ENCODE results near the gene KCNG2. TPM values are rescaled to one million over a fixed set of nuclear protein-coding genes. Genes with fewer than 3 reads are reported as not detected.
"Not testable (repeated sequence)": the region's sequence is repeated elsewhere in the genome, so short reads cannot be mapped to it uniquely, and the experiment has no call there.

KCNG2 gene
- not detected in 2 replicates for total RNA-seq (2014; rRNA removed; shearing (Covaris generic))

GRCh38 chr18:79797518-79798345, at the start of gene KCNG2:
Gene KCNG2, plus strand, starts transcription at chr18:79797938. Its CDS starts 65,730 bp downstream, at chr18:79863668.
- Histone ChIP-seq H3K4me3 (no peak within 1 kb of the TSS), H3K27ac (no peak within 1 kb of the TSS)
- no peak for DNase-seq

GRCh38 chr18:79748321-79749180, 49.2 kb upstream of the KCNG2 start:
- no peaks in the 10 kb centered on the region for H3K4me1 ChIP-seq
- H3K9me3 ChIP-seq (replicated peaks): no peaks in the 10 kb centered on the region
- H3K27me3 ChIP-seq: no peaks in the 10 kb centered on the region
- H3K4me3 ChIP-seq: no peak overlapping the region
- H3K36me3 ChIP-seq: no peaks in the 10 kb centered on the region
- no peak overlapping the region for H3K27ac ChIP-seq
- no peak for DNase-seq

More at GRCh38 chr18:79797518-79798345, at the start of gene KCNG2:
- Histone ChIP-seq H3K36me3 (no peaks in the 10 kb centered on the region), H3K4me1 (no peaks in the 10 kb centered on the region), H3K27me3 (no peaks in the 10 kb centered on the region), H3K9me3 (replicated peaks) (no peaks in the 10 kb centered on the region)

GRCh38 chr18:79749251-79750191, 48.2 kb upstream of the KCNG2 start:
- no peak for DNase-seq
- H3K4me3 ChIP-seq: no peak overlapping the region
- H3K27ac ChIP-seq: no peak overlapping the region
- no peaks in the 10 kb centered on the region for H3K36me3 ChIP-seq
- no peaks in the 10 kb centered on the region for H3K9me3 ChIP-seq (replicated peaks)
- no peaks in the 10 kb centered on the region for H3K27me3 ChIP-seq
- H3K4me1 ChIP-seq: no peaks in the 10 kb centered on the region

GRCh38 chr18:79750980-79751571, 46.7 kb upstream of the KCNG2 start:
- no peak overlapping the region for H3K27ac ChIP-seq
- no peaks in the 10 kb centered on the region for H3K9me3 ChIP-seq (replicated peaks)
- no peak for DNase-seq
- H3K27me3 ChIP-seq: no peaks in the 10 kb centered on the region
- no peak overlapping the region for H3K4me3 ChIP-seq
- no peaks in the 10 kb centered on the region for H3K4me1 ChIP-seq
- H3K36me3 ChIP-seq: no peaks in the 10 kb centered on the region

- not testable (repeated sequence) for H3K4me3 ChIP-seq, H3K27me3 ChIP-seq
Measured at GRCh38 chr18:79751918-79752578, 45.7 kb upstream of the KCNG2 start.

GRCh38 chr18:79752946-79753345, 44.8 kb upstream of the KCNG2 start:
- H3K4me3 ChIP-seq; H3K4me1 ChIP-seq; H3K27me3 ChIP-seq; H3K36me3 ChIP-seq; H3K27ac ChIP-seq; DNase-seq; H3K9me3 ChIP-seq (replicated peaks): not testable (repeated sequence)

More at GRCh38 chr18:79751918-79752578, 45.7 kb upstream of the KCNG2 start:
- H3K27ac ChIP-seq; DNase-seq; H3K9me3 ChIP-seq (replicated peaks); H3K36me3 ChIP-seq; H3K4me1 ChIP-seq: not testable (repeated sequence)

- Histone ChIP-seq H3K9me3 (replicated peaks) (no peaks in the 10 kb centered on the region), H3K27me3 (no peaks in the 10 kb centered on the region)
Measured at GRCh38 chr18:79753391-79753851, 44.3 kb upstream of the KCNG2 start.

GRCh38 chr18:79754022-79754761, 43.5 kb upstream of the KCNG2 start:
- Histone ChIP-seq H3K27me3 (no peaks in the 10 kb centered on the region), H3K36me3 (no peaks in the 10 kb centered on the region), H3K4me1 (no peaks in the 10 kb centered on the region), H3K4me3 (no peak overlapping the region), H3K9me3 (replicated peaks) (no peaks in the 10 kb centered on the region), H3K27ac (no peak overlapping the region)
- DNase-seq: no peak

More at GRCh38 chr18:79753391-79753851, 44.3 kb upstream of the KCNG2 start:
- Histone ChIP-seq H3K4me1 (no peaks in the 10 kb centered on the region), H3K27ac (no peak overlapping the region), H3K4me3 (no peak overlapping the region), H3K36me3 (no peaks in the 10 kb centered on the region)
- no peak for DNase-seq

GRCh38 chr18:79754831-79755351, 42.8 kb upstream of the KCNG2 start:
- H3K27me3 ChIP-seq: no peaks in the 10 kb centered on the region
- no peak overlapping the region for H3K4me3 ChIP-seq
- no peaks in the 10 kb centered on the region for H3K9me3 ChIP-seq (replicated peaks)
- H3K36me3 ChIP-seq: no peaks in the 10 kb centered on the region
- H3K27ac ChIP-seq: no peak overlapping the region
- H3K4me1 ChIP-seq: no peaks in the 10 kb centered on the region
- DNase-seq: no peak

- Histone ChIP-seq H3K4me1 (no peaks in the 10 kb centered on the region), H3K36me3 (no peaks in the 10 kb centered on the region), H3K27me3 (no peaks in the 10 kb centered on the region), H3K9me3 (replicated peaks) (no peaks in the 10 kb centered on the region), H3K4me3 (no peak overlapping the region), H3K27ac (no peak overlapping the region)
- no peak for DNase-seq
Measured at GRCh38 chr18:79755496-79756142, 42.1 kb upstream of the KCNG2 start.

- no peak for DNase-seq
- no peak overlapping the region for H3K4me3 ChIP-seq
- H3K9me3 ChIP-seq (replicated peaks): no peaks in the 10 kb centered on the region
- H3K4me1 ChIP-seq: no peaks in the 10 kb centered on the region
- no peaks in the 10 kb centered on the region for H3K36me3 ChIP-seq
- H3K27me3 ChIP-seq: no peaks in the 10 kb centered on the region
- H3K27ac ChIP-seq: no peak overlapping the region
Measured at GRCh38 chr18:79756143-79756500, 41.6 kb upstream of the KCNG2 start.

- Histone ChIP-seq H3K4me1 (no peaks in the 10 kb centered on the region), H3K27ac (no peak overlapping the region), H3K4me3 (no peak overlapping the region), H3K9me3 (replicated peaks) (no peaks in the 10 kb centered on the region), H3K36me3 (no peaks in the 10 kb centered on the region), H3K27me3 (no peaks in the 10 kb centered on the region)
- DNase-seq: no peak
Measured at GRCh38 chr18:79756826-79757225, 40.9 kb upstream of the KCNG2 start.
